Measurements from ENCODE around the gene ERH. TPM values are rescaled to one million over a fixed set of nuclear protein-coding genes. Genes with fewer than 3 reads are reported as not detected.

The ERH gene
- total RNA-seq, 3 donors from 2014 or later (not counting 1 experiment from before 2014, with no cell fraction given), result 103 to 120 (median 113) TPM

GRCh38 chr14:69408331-69408960 is 10.3 kb upstream of the ERH start:
- TF ChIP-seq CTCF (IDR thresholded peaks at IDR 0.05), result no peak
- no peak overlapping the region for H3K4me3 ChIP-seq (ENCODE audit: low read length)
- DNase-seq (no peak), ATAC-seq (no peak)
- H3K36me3 Mint-ChIP-seq, result no peaks in the 10 kb centered on the region
- H3K4me1 ChIP-seq (ENCODE audit: control insufficient read depth, insufficient read depth, low read length), result no peaks in the 10 kb centered on the region
- intact Hi-C loops (cut with micrococcal nuclease), result no loop called here
- no peaks in the 10 kb centered on the region for H3K36me3 ChIP-seq (ENCODE audit: control insufficient read depth, insufficient read depth, low read length)
- 100% methylated on average over 1 of the region's 2 CpGs for WGBS (ENCODE audit: insufficient coverage)
- peaks cover 5 to 7% of the 10 kb centered on the region in 2 donors for H3K4me1 Mint-ChIP-seq
- H3K27ac ChIP-seq (ENCODE audit: low read length), result no peak overlapping the region
- no peaks in the 10 kb centered on the region for H3K27me3 Mint-ChIP-seq (ENCODE audit: low read depth in 2 of 2)
- no peak overlapping the region for H3K27ac Mint-ChIP-seq
- H3K9me3 ChIP-seq (ENCODE audit: control insufficient read depth, insufficient read depth, low read length), result no peaks in the 10 kb centered on the region
- H3K4me3 Mint-ChIP-seq, result no peak overlapping the region
- no peaks in the 10 kb centered on the region for H3K27me3 ChIP-seq (ENCODE audit: control insufficient read depth, insufficient read depth, low read length)
- H3K9me3 Mint-ChIP-seq, result no peaks in the 10 kb centered on the region

- H3K27me3 ChIP-seq (ENCODE audit: control insufficient read depth, insufficient read depth, low read length), result no peaks in the 10 kb centered on the region
- no peaks in the 10 kb centered on the region for H3K27me3 Mint-ChIP-seq (ENCODE audit: low read depth in 2 of 2)
- peaks cover 4% of the 10 kb centered on the region for H3K4me1 ChIP-seq (ENCODE audit: control insufficient read depth, insufficient read depth, low read length)
- no peak overlapping the region for H3K27ac ChIP-seq (ENCODE audit: low read length)
- H3K4me1 Mint-ChIP-seq, result peaks cover 2 to 10% of the 10 kb centered on the region in 2 donors
- H3K9me3 Mint-ChIP-seq, result no peaks in the 10 kb centered on the region
- no peak overlapping the region for H3K4me3 ChIP-seq (ENCODE audit: low read length)
- no peaks in the 10 kb centered on the region for H3K36me3 Mint-ChIP-seq
- no peak overlapping the region for H3K27ac Mint-ChIP-seq
- intact Hi-C loops (cut with micrococcal nuclease), result no loop called here
- H3K4me3 Mint-ChIP-seq, result no peak overlapping the region
- no peak for ATAC-seq
- H3K36me3 ChIP-seq (ENCODE audit: control insufficient read depth, insufficient read depth, low read length), result no peaks in the 10 kb centered on the region
- DNase-seq, result no peak
- no peak for TF ChIP-seq CTCF (IDR thresholded peaks at IDR 0.05)
- H3K9me3 ChIP-seq (ENCODE audit: control insufficient read depth, insufficient read depth, low read length), result no peaks in the 10 kb centered on the region
Measured at GRCh38 chr14:69405762-69406161, 7.7 kb upstream of the ERH start.

GRCh38 chr14:69404883-69405282 is 6.8 kb upstream of the ERH start:
- H3K36me3 Mint-ChIP-seq, result no peaks in the 10 kb centered on the region
- H3K4me1 Mint-ChIP-seq, result peaks cover 11 to 19% of the 10 kb centered on the region in 2 donors
- intact Hi-C loops (cut with micrococcal nuclease), result no loop called here
- Histone ChIP-seq H3K27me3 (ENCODE audit: control insufficient read depth, insufficient read depth, low read length) (no peaks in the 10 kb centered on the region), H3K36me3 (ENCODE audit: control insufficient read depth, insufficient read depth, low read length) (no peaks in the 10 kb centered on the region), H3K9me3 (ENCODE audit: control insufficient read depth, insufficient read depth, low read length) (no peaks in the 10 kb centered on the region), H3K4me3 (ENCODE audit: low read length) (no peak overlapping the region), H3K27ac (ENCODE audit: low read length) (no peak overlapping the region), H3K4me1 (ENCODE audit: control insufficient read depth, insufficient read depth, low read length) (peaks cover 11% of the 10 kb centered on the region)
- H3K9me3 Mint-ChIP-seq, result no peaks in the 10 kb centered on the region
- DNase-seq, result no peak
- no peaks in the 10 kb centered on the region for H3K27me3 Mint-ChIP-seq (ENCODE audit: low read depth in 2 of 2)
- WGBS (ENCODE audit: insufficient coverage), result 89% methylated on average over 3 of the region's 5 CpGs
- ATAC-seq, result no peak
- H3K4me3 Mint-ChIP-seq, result no peak overlapping the region
- no peak for TF ChIP-seq CTCF (IDR thresholded peaks at IDR 0.05)
- no peak overlapping the region for H3K27ac Mint-ChIP-seq

GRCh38 chr14:69404478-69404877 is 6.4 kb upstream of the ERH start:
- Mint-ChIP-seq H3K36me3 (no peaks in the 10 kb centered on the region), H3K27me3 (ENCODE audit: low read depth in 2 of 2) (no peaks in the 10 kb centered on the region), H3K9me3 (no peaks in the 10 kb centered on the region), H3K4me3 (no peak overlapping the region), H3K27ac (no peak overlapping the region), H3K4me1 (peaks cover 14 to 23% of the 10 kb centered on the region in 2 donors)
- no peak for ATAC-seq
- H3K27me3 ChIP-seq (ENCODE audit: control insufficient read depth, insufficient read depth, low read length), result no peaks in the 10 kb centered on the region
- no peaks in the 10 kb centered on the region for H3K36me3 ChIP-seq (ENCODE audit: control insufficient read depth, insufficient read depth, low read length)
- no peak overlapping the region for H3K27ac ChIP-seq (ENCODE audit: low read length)
- no peak for DNase-seq
- no peak overlapping the region for H3K4me3 ChIP-seq (ENCODE audit: low read length)
- TF ChIP-seq CTCF (IDR thresholded peaks at IDR 0.05), result no peak
- peaks cover 15% of the 10 kb centered on the region for H3K4me1 ChIP-seq (ENCODE audit: control insufficient read depth, insufficient read depth, low read length)
- no peaks in the 10 kb centered on the region for H3K9me3 ChIP-seq (ENCODE audit: control insufficient read depth, insufficient read depth, low read length)
- intact Hi-C loops (cut with micrococcal nuclease), result no loop called here
- WGBS (ENCODE audit: insufficient coverage), result no CpG with 5 or more reads among the region's 3 CpGs
